HG03565 (cell line): ENCODE data around the gene MICAL2.

ENCODE experiments used
- ATAC-seq: cut with Tn5 transposase; IDR thresholded peaks from one replicate; pipeline ENCODE4 v1.9.1; 2021; ENCODE audit warnings: mild to moderate bottlenecking, moderate library complexity; ENCODE audit not compliant: unreplicated experiment

The MICAL2 gene

DNA sequence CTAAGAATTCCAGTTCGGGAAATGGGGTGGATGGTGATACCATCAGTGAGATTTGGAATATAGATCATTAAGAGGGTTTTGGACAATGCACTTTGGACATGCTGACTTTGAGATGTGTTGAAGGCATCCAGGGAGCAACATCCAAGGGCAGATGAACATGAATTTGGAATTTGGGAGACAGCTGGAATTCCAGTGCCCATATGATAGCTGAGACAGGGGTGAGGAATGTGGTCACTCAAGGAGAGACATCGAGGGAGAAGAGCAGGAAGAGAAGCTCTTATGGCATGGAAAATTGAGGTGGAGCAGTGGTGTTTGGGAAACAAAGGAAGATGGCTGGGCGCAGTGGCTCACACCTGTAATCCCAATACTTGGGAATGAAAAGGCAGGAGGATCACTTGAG lies 11.8 kb upstream of the MICAL2 start:
- no peak for ATAC-seq

DNA sequence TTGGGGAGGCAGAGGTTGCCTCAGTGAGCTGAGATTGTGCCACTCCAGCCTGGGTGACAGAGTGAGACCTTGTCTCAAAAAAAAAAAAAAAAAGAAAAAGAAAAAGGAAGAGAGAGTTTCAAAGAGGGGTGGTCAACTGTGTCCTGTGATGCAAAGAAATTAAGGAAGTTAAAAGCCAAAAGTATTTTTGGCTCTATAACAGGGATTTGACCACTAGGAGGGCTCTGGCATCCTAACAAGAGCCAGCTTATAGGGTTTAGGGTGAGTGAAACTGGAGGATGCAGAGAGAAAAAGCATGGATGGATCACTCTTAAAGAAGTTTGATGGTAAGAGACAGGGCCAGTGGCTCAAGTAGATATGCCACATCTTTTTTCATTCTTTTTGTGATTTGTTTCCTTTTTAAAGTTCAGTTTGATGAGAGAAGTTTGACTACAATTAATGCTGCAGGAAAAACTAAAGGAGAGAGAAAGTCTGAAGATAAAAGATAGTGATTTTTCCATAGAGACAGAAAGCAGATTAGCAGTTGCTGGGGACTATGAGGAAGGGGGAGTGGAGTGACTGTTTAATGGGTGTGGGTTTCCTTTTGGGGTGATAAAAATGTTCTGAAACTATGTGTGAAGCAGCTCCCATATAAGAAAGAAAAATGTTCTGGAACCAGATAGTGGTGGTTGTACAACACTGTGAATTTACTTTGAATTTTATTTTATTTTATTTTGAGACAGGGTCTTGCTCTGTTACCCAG lies 11.1 kb upstream of the MICAL2 start:
- ATAC-seq, result no peak

GRCh38 chr11:12100429-12100828 lies 10.0 kb upstream of the MICAL2 start:
- ATAC-seq, result no peak

- ATAC-seq, result no peak
Measured at GRCh38 chr11:12100841-12101242, 9.5 kb upstream of the MICAL2 start.

- no peak for ATAC-seq
Measured at GRCh38 chr11:12101318-12101717, 9.1 kb upstream of the MICAL2 start.

- no peak for ATAC-seq
Measured at GRCh38 chr11:12102588-12103410, 7.6 kb upstream of the MICAL2 start.

GRCh38 chr11:12103411-12104225 lies 6.8 kb upstream of the MICAL2 start:
- no peak for ATAC-seq

DNA sequence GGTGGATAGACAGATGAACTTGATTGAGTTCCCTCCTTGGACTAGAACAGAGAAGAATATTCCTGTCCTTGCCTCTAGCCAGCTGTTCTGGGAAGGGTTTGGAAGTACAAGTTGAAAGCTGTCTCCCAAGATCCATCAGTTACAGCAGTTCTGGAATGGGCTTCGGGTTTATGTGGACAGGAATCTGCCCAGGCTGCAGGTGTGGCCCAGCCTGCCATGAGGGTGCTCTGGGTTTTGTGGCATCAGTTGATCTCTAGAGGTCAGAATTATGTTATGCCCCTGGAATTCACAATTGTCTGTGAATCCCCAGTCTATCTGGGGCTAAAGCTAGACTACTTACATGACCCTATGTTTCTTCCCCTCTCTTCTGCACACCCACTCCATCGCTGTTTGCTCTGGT lies 4.9 kb upstream of the MICAL2 start:
- ATAC-seq, result no peak

- ATAC-seq, result no peak
Measured at GRCh38 chr11:12106101-12106500, 4.3 kb upstream of the MICAL2 start.

DNA sequence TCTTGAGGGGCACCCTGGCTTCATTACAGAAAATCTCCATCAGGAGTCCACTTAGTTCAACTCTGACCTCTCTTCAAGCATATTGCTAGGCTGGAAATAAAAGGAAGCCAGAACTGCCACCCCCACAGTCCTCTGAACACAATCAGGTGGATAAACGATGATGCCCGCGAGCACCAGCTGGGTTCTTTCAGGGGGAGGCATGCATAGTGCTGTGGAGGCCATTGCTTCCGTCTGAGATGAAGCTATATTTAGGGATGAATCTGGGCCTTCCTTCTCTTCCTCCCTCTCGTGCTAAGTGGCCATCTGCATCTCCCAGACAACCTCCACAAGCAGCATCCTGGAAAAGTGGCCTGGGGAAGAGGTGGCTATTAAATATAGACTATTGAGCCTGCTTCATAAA lies 3.9 kb upstream of the MICAL2 start:
- ATAC-seq, result no peak

- no peak for ATAC-seq
Measured at GRCh38 chr11:12108875-12109453, 1.4 kb upstream of the MICAL2 start.

DNA sequence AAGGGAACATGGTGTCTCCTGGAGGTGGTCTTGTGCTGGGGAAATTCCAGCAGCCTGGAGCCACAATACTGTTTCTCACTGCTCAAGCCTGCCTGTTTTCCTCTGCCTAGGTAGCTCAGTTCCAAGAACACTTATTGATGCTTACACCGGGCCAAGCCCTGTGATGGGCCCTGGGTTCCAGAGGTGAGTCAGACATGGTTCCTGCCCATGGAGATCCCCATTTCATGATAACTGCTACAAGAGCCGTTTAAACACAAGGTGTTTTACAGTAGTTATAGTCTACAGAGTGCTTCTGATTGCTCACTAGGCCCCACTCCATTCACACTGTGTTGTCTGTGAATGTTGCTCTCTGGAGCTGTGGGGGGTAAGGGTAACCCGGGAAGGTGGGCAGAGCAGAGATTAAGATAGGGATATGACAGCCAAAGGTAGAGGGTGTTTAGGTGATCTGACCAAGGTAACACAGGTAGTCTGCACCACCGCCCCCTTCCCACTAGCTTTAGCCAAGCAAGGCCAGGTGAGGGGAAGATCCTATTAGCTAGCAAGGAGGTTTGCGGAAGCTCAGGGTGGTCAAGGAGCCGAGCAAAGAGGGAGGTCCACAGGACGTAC lies 696 bp upstream of the MICAL2 start:
- no peak for ATAC-seq

- ATAC-seq, result peak; percentile 5
Measured at GRCh38 chr11:12110714-12111548, 541 bp downstream of the MICAL2 start.

- ATAC-seq, result no peak
Measured at GRCh38 chr11:12111549-12112520, 1.4 kb downstream of the MICAL2 start.

DNA sequence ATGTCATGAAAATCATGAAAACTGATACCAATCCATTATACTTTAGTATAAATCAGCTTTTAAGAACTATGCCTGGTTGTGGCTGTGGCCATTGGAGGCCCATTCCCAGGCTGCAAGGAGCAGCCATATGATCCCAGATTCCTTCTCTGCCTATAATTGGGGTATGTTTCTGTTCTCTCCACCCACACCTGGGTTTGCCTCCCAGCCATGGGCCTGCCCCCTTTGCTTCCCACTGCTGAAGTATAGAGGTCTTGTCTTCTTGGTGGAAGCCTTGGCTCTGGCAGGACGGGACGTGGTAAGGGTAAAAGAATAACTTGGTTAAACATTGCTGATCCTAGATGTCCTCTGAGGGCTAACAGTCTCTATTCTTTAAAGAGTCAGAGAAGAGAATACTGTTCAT lies 2.4 kb downstream of the MICAL2 start:
- ATAC-seq, result no peak

DNA sequence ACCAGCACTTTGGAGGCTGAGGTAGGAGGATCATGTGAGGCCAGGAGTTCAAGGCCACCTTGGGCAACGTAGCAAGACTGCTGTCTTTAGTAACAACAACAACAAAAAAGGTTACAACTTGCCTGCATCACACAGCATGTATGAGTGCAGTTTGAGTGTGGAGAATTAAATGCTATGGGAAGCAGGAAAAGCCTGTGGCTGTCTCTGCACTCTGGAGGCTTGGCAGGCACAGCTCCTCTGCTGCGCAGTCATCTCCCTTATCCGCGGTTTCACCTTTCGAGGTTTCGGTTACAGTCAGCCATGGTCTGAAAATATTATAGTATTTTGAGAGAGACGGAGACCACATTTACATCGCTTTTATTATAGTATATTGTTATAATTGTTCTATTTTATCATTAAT lies 2.9 kb downstream of the MICAL2 start:
- no peak for ATAC-seq

DNA sequence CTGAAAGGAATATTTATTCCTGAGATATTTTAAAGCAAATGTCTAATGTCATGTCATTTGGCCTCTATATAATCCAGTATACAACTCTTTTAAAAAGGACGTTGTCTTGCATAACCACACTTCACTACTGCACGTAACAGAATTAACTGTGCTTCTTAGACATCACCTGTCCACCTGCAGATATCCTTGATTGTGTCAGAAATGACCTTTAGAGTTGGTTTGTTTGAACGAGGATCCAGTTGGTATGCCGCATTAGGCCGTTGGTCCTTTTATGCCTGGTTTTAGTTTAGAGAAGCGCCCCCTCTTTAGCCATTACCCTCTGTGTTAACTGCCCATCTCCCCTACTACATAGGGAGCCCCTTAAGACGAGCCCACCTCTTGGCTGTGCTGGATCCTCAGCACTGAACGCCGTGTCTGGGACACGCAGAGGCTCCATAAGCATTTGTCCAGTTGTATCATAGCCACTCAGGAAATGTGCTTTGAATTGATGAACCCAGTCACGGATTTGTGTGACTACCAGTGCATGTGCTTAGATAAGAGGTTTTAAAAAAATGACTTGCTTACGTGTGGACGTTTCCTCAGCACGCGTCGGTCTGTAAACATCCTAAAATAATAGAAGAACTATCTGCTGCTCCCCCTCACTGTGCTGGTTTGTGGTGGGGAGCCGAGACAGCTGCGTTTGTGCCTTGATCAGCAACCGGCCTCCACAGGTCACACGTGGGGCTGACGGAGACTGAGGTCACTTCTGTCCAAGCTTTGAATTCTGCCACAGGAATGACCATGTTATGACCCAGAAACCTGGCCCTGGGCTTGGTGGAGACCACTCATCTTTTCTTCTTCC lies 4.0 kb downstream of the MICAL2 start:
- no peak for ATAC-seq
